GM12878 (cell line): ENCODE measurements around the gene TMCO1. TPM values are rescaled to one million over a fixed set of nuclear protein-coding genes. Genes with fewer than 3 reads are reported as not detected.

Experiments used
- polyA plus RNA-seq, 11 experiments: library from polyadenylated mRNA; depleted of rRNA in 4 of 11; unstranded in 6 of 11; stranded (reverse) in 5 of 11; fragments of >200 nt; fragmentation: Nextera tagmentation in 4 of 11; fragmentation: Illumina TruSeq in 1 of 11; extraction: Ambion mirVana in 4 of 11; extraction: Trizol in 1 of 11; gene quantifications; 1 replicate in 1 of 11; 2 replicates in 10 of 11; pipeline versions ENCODE4 v1.2.1 to v1.2.3, GENCODE V29; 2011 to 2016; ENCODE audit warnings: inconsistent platforms in 2 of 11, missing spikeins in 2 of 11, low read depth in 1 of 11
- total RNA-seq, 4 experiments: library from RNA; depleted of rRNA in 3 of 4; stranded (reverse); fragments of >200 nt in 3 of 4; fragmentation: Illumina TruSeq in 1 of 4; extraction: Trizol in 1 of 4; gene quantifications; 2 replicates each; pipeline versions ENCODE4 v1.2.1 to v1.2.3, GENCODE V29; 2013 to 2021

The TMCO1 gene
- total and polyA plus RNA-seq, 10 of the 15 experiments (the other 5 are each of a cell fraction or from before 2014, with no cell fraction given) = 50.3 to 253 (median 126) TPM

Other genes starting within 250 kb of the TMCO1 start
- not detected in 2 replicates for gene LRRC52, start 224.9 kb downstream of the TMCO1 start, total RNA-seq (2014; rRNA removed)
- not detected in 2 replicates for gene LRRC52, start 224.9 kb downstream of the TMCO1 start, total RNA-seq (2014; rRNA removed; fragmentation: Illumina TruSeq; extraction: Trizol)
- not detected in 2 replicates for gene LRRC52, start 224.9 kb downstream of the TMCO1 start, total RNA-seq (2021)
- not detected in 2 replicates for gene LRRC52, start 224.9 kb downstream of the TMCO1 start, polyA plus RNA-seq (2011; rRNA removed)
- not detected in 2 replicates for gene LRRC52, start 224.9 kb downstream of the TMCO1 start, polyA plus RNA-seq (2014; fragmentation: Illumina TruSeq; extraction: Trizol)
- gene LRRC52, start 224.9 kb downstream of the TMCO1 start, polyA plus RNA-seq (2014; fragmentation: Nextera tagmentation; extraction: Ambion mirVana) = not detected
- gene LRRC52, start 224.9 kb downstream of the TMCO1 start, polyA plus RNA-seq (2014; rRNA removed) = not detected in 2 replicates
- not detected for gene LRRC52, start 224.9 kb downstream of the TMCO1 start, polyA plus RNA-seq (2016; fragmentation: Nextera tagmentation; extraction: Ambion mirVana)
- gene MGST3, start 137.6 kb downstream of the TMCO1 start, total RNA-seq (2014; rRNA removed) = 55.3 and 63.2 TPM in 2 replicates
- 38.0 and 44.9 TPM in 2 replicates for gene MGST3, start 137.6 kb downstream of the TMCO1 start, total RNA-seq (2014; rRNA removed; fragmentation: Illumina TruSeq; extraction: Trizol)
- gene MGST3, start 137.6 kb downstream of the TMCO1 start, total RNA-seq (2021) = 37.3 and 41.4 TPM in 2 replicates
- gene MGST3, start 137.6 kb downstream of the TMCO1 start, polyA plus RNA-seq (2011; rRNA removed) = 58.9 and 64.9 TPM in 2 replicates
- 41.0 and 45.6 TPM in 2 replicates for gene MGST3, start 137.6 kb downstream of the TMCO1 start, polyA plus RNA-seq (2014; fragmentation: Illumina TruSeq; extraction: Trizol)
- gene MGST3, start 137.6 kb downstream of the TMCO1 start, polyA plus RNA-seq (2014; fragmentation: Nextera tagmentation; extraction: Ambion mirVana) = 100 to 1,000 TPM; 137 to 145 TPM
- gene MGST3, start 137.6 kb downstream of the TMCO1 start, polyA plus RNA-seq (2014; rRNA removed) = 60.3 and 72.6 TPM in 2 replicates
- 100 to 1,000 TPM; 105 to 120 TPM for gene MGST3, start 137.6 kb downstream of the TMCO1 start, polyA plus RNA-seq (2016; fragmentation: Nextera tagmentation; extraction: Ambion mirVana)
- 28.7 and 34.5 TPM in 2 replicates for gene ALDH9A1, start 70.3 kb downstream of the TMCO1 start, total RNA-seq (2014; rRNA removed)
- 30.6 and 30.9 TPM in 2 replicates for gene ALDH9A1, start 70.3 kb downstream of the TMCO1 start, total RNA-seq (2014; rRNA removed; fragmentation: Illumina TruSeq; extraction: Trizol)
- gene ALDH9A1, start 70.3 kb downstream of the TMCO1 start, total RNA-seq (2021) = 34.4 and 37.0 TPM in 2 replicates
- gene ALDH9A1, start 70.3 kb downstream of the TMCO1 start, polyA plus RNA-seq (2011; rRNA removed) = 106 and 128 TPM in 2 replicates
- gene ALDH9A1, start 70.3 kb downstream of the TMCO1 start, polyA plus RNA-seq (2014; fragmentation: Illumina TruSeq; extraction: Trizol) = 37.2 and 42.2 TPM in 2 replicates
- gene ALDH9A1, start 70.3 kb downstream of the TMCO1 start, polyA plus RNA-seq (2014; fragmentation: Nextera tagmentation; extraction: Ambion mirVana) = 10 to 100 TPM; 25.7 to 35.6 TPM
- gene ALDH9A1, start 70.3 kb downstream of the TMCO1 start, polyA plus RNA-seq (2014; rRNA removed) = 22.7 and 26.7 TPM in 2 replicates
- 10 to 100 TPM; 49.1 to 51.5 TPM for gene ALDH9A1, start 70.3 kb downstream of the TMCO1 start, polyA plus RNA-seq (2016; fragmentation: Nextera tagmentation; extraction: Ambion mirVana)
- 99.9 and 105 TPM in 2 replicates for gene UCK2, start 58.7 kb upstream of the TMCO1 start, total RNA-seq (2014; rRNA removed)
- 55.3 and 57.0 TPM in 2 replicates for gene UCK2, start 58.7 kb upstream of the TMCO1 start, total RNA-seq (2014; rRNA removed; fragmentation: Illumina TruSeq; extraction: Trizol)
- gene UCK2, start 58.7 kb upstream of the TMCO1 start, total RNA-seq (2021) = 70.9 and 74.0 TPM in 2 replicates
- 79.0 and 95.4 TPM in 2 replicates for gene UCK2, start 58.7 kb upstream of the TMCO1 start, polyA plus RNA-seq (2011; rRNA removed)
- gene UCK2, start 58.7 kb upstream of the TMCO1 start, polyA plus RNA-seq (2014; fragmentation: Illumina TruSeq; extraction: Trizol) = 59.0 and 70.7 TPM in 2 replicates
- gene UCK2, start 58.7 kb upstream of the TMCO1 start, polyA plus RNA-seq (2014; fragmentation: Nextera tagmentation; extraction: Ambion mirVana) = 10 to 100 TPM; 67.0 to 74.3 TPM
- gene UCK2, start 58.7 kb upstream of the TMCO1 start, polyA plus RNA-seq (2014; rRNA removed) = 96.3 and 97.0 TPM in 2 replicates
- gene UCK2, start 58.7 kb upstream of the TMCO1 start, polyA plus RNA-seq (2016; fragmentation: Nextera tagmentation; extraction: Ambion mirVana) = 100 to 1,000 TPM in 1 of 2 experiments, 10 to 100 TPM in 1; 97.6 to 106 TPM